Loucy (cell line): ENCODE measurements around the gene CUL5.

Experiments
- H2AFZ ChIP-seq: fragments of 200-600 bp; sonication (generic); 2 replicates; pipeline ENCODE4 v1.6.0; 2016; ENCODE audit warnings: antibody characterized with exemption, mild to moderate bottlenecking, low read length, moderate library complexity
- H3F3A ChIP-seq: fragments of 200-600 bp; 2 replicates; pipeline ENCODE4 v1.6.0; 2016; ENCODE audit warnings: antibody characterized with exemption, low read depth, mild to moderate bottlenecking
- H3K27me3 ChIP-seq: fragments of 200-600 bp; sonication (generic); 2 replicates; pipeline ENCODE4 v1.6.1; 2014; ENCODE audit warnings: low read length, mild to moderate bottlenecking; ENCODE audit not compliant: insufficient read depth, poor library complexity, severe bottlenecking
- H3K36me3 ChIP-seq: fragments of 200-600 bp; sonication (generic); 2 replicates; pipeline ENCODE4 v1.6.1; 2016; ENCODE audit warnings: low read length; ENCODE audit not compliant: insufficient read depth
- H3K4me1 ChIP-seq: fragments of 200-600 bp; sonication (generic); 2 replicates; pipeline ENCODE4 v1.5.1; 2014; ENCODE audit warnings: low read length, mild to moderate bottlenecking; ENCODE audit not compliant: insufficient read depth, poor library complexity, severe bottlenecking
- H3K4me2 ChIP-seq: fragments of 200-600 bp; sonication (generic); 2 replicates; pipeline ENCODE4 v1.6.0; 2014; ENCODE audit warnings: antibody characterized with exemption, low read length, low read depth, mild to moderate bottlenecking; ENCODE audit not compliant: poor library complexity, severe bottlenecking
- H3K4me3 ChIP-seq: fragments of 200-600 bp; sonication (generic); 2 replicates; pipeline ENCODE4 v1.5.1; 2014; ENCODE audit warnings: low read length, mild to moderate bottlenecking, mixed read lengths; ENCODE audit not compliant: poor library complexity, severe bottlenecking
- H3K79me2 ChIP-seq: fragments of 200-600 bp; sonication (generic); 2 replicates; pipeline ENCODE4 v1.6.1; 2014; ENCODE audit warnings: low read length; ENCODE audit not compliant: insufficient read depth
- H3K9ac ChIP-seq: fragments of 200-600 bp; sonication (generic); 2 replicates; pipeline ENCODE4 v1.6.0; 2014; ENCODE audit warnings: mild to moderate bottlenecking, low read depth, low read length, moderate library complexity; ENCODE audit not compliant: poor library complexity, severe bottlenecking
- H3K9me2 ChIP-seq: fragments of 200-600 bp; sonication (generic); replicated peaks from 2 replicates; pipeline ENCODE4 v1.6.1; 2016; ENCODE audit warnings: low read depth, low read length, mixed read lengths
- H3K9me3 ChIP-seq: fragments of 200-600 bp; sonication (generic); 2 replicates; pipeline ENCODE4 v1.6.1; 2014; ENCODE audit warnings: mild to moderate bottlenecking, antibody characterized with exemption, low read length, low read depth; ENCODE audit not compliant: insufficient read depth
- H4K20me1 ChIP-seq: fragments of 200-600 bp; sonication (generic); 2 replicates; pipeline ENCODE4 v1.6.0; 2014; ENCODE audit warnings: antibody characterized with exemption, low read length, mild to moderate bottlenecking; ENCODE audit not compliant: insufficient read depth, poor library complexity, severe bottlenecking
- EZH2phosphoT487 ChIP-seq: fragments of 200-600 bp; IDR thresholded peaks from 2 replicates; pipeline ENCODE4 v1.6.1; 2018; ENCODE audit warnings: antibody characterized with exemption, mild to moderate bottlenecking, moderate library complexity, borderline replicate concordance
- TF ChIP-seq, protein P1 (sequence below): fragments of 200-600 bp; sonication (generic); conservative IDR thresholded peaks from 2 replicates; pipeline ENCODE4 v1.5.1; 2014; ENCODE audit warnings: mild to moderate bottlenecking, antibody characterized with exemption, low read length

The CUL5 gene

DNA sequence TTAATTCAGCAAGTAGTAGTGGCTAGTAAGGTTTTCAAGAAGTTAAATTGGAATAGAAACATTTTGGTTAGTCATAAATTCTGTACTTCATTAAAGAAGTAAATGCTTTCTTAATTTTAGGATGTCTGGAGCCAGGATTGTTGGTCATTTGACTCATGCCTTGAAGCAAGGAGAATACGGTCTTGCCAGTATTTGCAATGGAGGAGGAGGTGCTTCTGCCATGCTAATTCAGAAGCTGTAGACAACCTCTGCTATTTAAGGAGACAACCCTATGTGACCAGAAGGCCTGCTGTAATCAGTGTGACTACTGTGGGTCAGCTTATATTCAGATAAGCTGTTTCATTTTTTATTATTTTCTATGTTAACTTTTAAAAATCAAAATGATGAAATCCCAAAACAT is 138.5 kb downstream of the CUL5 start:
- Histone ChIP-seq H3K79me2 (no peaks in the 10 kb centered on the region), H3K27me3 (no peaks in the 10 kb centered on the region), H4K20me1 (no peaks in the 10 kb centered on the region), H3K9ac (no peak overlapping the region), H2AFZ (no peak overlapping the region), H3K4me2 (no peak overlapping the region), H3K4me3 (no peak overlapping the region), H3K9me3 (no peaks in the 10 kb centered on the region), H3K4me1 (no peaks in the 10 kb centered on the region), H3K36me3 (peaks cover 59% of the 10 kb centered on the region; the same call in 1 of the 2 replicates), H3F3A (no peaks in the 10 kb centered on the region), H3K9me2 (no peaks in the 10 kb centered on the region)
- TF ChIP-seq, protein P1, sequence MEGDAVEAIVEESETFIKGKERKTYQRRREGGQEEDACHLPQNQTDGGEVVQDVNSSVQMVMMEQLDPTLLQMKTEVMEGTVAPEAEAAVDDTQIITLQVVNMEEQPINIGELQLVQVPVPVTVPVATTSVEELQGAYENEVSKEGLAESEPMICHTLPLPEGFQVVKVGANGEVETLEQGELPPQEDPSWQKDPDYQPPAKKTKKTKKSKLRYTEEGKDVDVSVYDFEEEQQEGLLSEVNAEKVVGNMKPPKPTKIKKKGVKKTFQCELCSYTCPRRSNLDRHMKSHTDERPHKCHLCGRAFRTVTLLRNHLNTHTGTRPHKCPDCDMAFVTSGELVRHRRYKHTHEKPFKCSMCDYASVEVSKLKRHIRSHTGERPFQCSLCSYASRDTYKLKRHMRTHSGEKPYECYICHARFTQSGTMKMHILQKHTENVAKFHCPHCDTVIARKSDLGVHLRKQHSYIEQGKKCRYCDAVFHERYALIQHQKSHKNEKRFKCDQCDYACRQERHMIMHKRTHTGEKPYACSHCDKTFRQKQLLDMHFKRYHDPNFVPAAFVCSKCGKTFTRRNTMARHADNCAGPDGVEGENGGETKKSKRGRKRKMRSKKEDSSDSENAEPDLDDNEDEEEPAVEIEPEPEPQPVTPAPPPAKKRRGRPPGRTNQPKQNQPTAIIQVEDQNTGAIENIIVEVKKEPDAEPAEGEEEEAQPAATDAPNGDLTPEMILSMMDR, result no peak
- no peak for TF ChIP-seq EZH2phosphoT487

DNA sequence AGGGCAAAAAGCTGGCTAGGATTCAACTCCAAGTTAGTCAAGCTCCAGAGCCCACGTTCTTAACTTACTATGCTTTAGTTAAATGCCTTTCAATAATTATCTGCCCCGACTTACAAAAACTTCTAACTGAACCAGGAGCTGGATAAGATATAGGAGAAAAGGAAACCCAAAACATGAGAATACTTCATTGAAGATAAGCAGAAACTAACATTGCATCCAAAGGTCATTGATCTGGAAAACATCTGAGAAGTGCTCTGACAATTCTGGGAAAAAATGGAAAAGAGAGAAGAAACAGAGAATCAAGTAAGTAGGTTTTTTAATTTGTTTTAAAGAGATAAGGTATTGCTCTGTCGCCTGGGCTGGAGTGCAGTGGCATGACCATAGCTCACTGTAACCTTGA is 139.9 kb downstream of the CUL5 start:
- Histone ChIP-seq H3K36me3 (peaks cover 50% of the 10 kb centered on the region; the same call in 1 of the 2 replicates), H3K4me2 (no peak overlapping the region), H3K79me2 (no peaks in the 10 kb centered on the region)

DNA sequence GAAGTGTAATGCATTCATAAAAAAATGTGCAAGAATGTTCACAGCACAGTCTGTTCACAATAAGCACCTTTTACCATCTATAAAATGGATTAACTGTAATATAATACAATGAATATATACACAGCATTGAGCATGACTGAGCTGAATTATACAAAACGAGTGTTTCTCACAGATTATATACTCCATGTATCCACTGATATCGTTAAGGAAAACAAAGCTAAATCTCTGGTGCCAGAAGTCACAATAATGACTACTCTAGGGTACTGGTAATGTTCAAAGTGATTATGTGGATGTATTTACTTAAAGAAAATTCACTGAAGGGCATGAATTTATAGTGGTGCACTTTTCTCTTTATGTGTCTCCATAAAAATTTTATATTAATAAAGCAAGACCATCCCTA is 145.9 kb downstream of the CUL5 start:
- Histone ChIP-seq H2AFZ (no peak overlapping the region), H3K4me1 (no peaks in the 10 kb centered on the region), H3K27me3 (no peaks in the 10 kb centered on the region), H3K9ac (no peak overlapping the region), H3K79me2 (no peaks in the 10 kb centered on the region), H3K9me2 (no peaks in the 10 kb centered on the region), H3K4me2 (no peak overlapping the region), H3F3A (no peaks in the 10 kb centered on the region), H3K9me3 (no peaks in the 10 kb centered on the region), H4K20me1 (no peaks in the 10 kb centered on the region), H3K36me3 (peaks cover 68% of the 10 kb centered on the region; the same call in 1 of the 2 replicates), H3K4me3 (no peak overlapping the region)
- TF ChIP-seq EZH2phosphoT487, result no peak
- TF ChIP-seq, protein P1, result no peak

More for the DNA sequence above, 139.9 kb downstream of the CUL5 start:
- Histone ChIP-seq H2AFZ (no peak overlapping the region), H4K20me1 (no peaks in the 10 kb centered on the region), H3K4me3 (no peak overlapping the region), H3F3A (no peaks in the 10 kb centered on the region), H3K9me2 (no peaks in the 10 kb centered on the region), H3K9ac (no peak overlapping the region), H3K9me3 (no peaks in the 10 kb centered on the region), H3K4me1 (no peaks in the 10 kb centered on the region), H3K27me3 (no peaks in the 10 kb centered on the region)
- TF ChIP-seq, protein P1, result no peak
- TF ChIP-seq EZH2phosphoT487, result no peak
